Measurements from ENCODE around the gene TGFBR3L. TPM values are rescaled to one million over a fixed set of nuclear protein-coding genes. Genes with fewer than 3 reads are reported as not detected.

Gene TGFBR3L
- total and polyA plus RNA-seq, 2 of the 13 experiments (the other 11 are each of a cell fraction or from before 2014, with no cell fraction given) = 0.20 to 1.0 TPM

DNA sequence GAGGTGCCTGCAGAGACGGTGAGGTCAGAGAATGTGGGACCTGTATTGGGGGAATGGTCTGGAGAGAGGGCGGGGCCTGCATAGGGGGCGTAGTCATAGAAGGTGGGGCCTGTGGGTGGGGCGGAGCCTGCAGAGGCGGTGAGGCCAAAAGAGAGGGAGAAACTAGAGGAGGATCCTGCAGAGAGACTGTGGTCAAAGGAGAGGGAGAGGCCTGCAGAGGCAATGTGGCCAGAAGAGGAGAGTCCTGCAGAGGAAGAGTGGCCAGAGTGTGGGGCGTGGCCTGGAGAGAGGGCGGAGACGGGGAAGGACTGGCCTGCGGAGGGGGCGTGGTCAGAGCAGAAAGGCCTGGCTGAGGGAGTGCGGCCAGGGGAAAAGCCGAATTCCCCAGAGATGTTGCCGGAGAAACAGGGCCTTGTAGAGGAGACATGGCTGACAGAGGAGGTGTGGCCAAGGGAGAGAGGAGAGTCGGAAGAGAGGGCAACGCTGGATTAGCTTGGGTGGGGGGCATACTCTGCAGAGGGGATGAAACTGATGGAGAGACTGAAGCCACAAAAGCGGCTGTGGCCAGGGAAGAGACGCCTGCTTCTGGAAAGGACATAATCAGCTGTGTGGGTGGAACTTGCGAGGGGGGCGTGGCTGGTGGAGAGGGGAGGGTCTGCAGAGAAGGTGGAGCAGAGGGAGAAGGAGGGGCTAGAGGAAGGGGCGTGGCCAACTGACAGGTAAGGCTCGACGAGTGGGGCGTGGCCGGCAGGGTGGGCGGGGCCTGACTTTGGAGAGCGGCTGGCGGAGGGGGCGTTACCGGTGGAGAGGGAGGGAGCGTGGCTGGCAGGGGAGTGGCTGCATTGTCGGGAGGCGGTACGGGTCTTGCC is 43.0 kb upstream of the TGFBR3L start (continued):
- TF ChIP-seq RNF219 (CRISPR knock-in tag; IDR thresholded peaks at IDR 0.05) (no peak), ZNF619 (CRISPR knock-in tag; IDR thresholded peaks at IDR 0.05) (no peak), SOX13 (IDR thresholded peaks at IDR 0.05) (0 out of 2 replicates have a peak, but pooled peaks have one; percentile 17), SOX13 (CRISPR knock-in tag; conservative IDR thresholded peaks at IDR 0.05 in 1 of 2, IDR thresholded peaks at IDR 0.05 in 1 of 2) (no peak), ZNF563 (CRISPR knock-in tag; IDR thresholded peaks at IDR 0.05) (peak; percentile 38; the same call in 1 of the 2 replicates), SRSF1 (optimal IDR thresholded peaks at IDR 0.05; ENCODE audit: low read depth, low read length) (peak; percentile 36), NR2F6 (IDR thresholded peaks at IDR 0.05) (no peak), NR2F6 (CRISPR knock-in tag; IDR thresholded peaks at IDR 0.05) (no peak), ZNF850 (CRISPR knock-in tag; conservative IDR thresholded peaks at IDR 0.05) (0 out of 2 replicates have a peak, but pooled peaks have one; percentile 38), MXI1 (IDR thresholded peaks at IDR 0.05; ENCODE audit: borderline replicate concordance, low read depth, low read length) (peak; percentile 40; the same call in 1 of the 3 replicates), MLX (CRISPR knock-in tag; IDR thresholded peaks at IDR 0.05) (no peak), POGK (CRISPR knock-in tag; conservative IDR thresholded peaks at IDR 0.05) (peak; percentile 41; the same call in 1 of the 2 replicates), PLRG1 (conservative IDR thresholded peaks at IDR 0.05) (no peak), KLF12 (CRISPR knock-in tag; IDR thresholded peaks at IDR 0.05; ENCODE audit: borderline replicate concordance) (0 out of 2 replicates have a peak, but pooled peaks have one; percentile 21), PHF8 (CRISPR knock-in tag; IDR thresholded peaks at IDR 0.05) (peak; percentile 31; the same call in 1 of the 2 replicates), HOMEZ (CRISPR knock-in tag; IDR thresholded peaks at IDR 0.05; ENCODE audit: low read depth) (peak; percentile 47; the same call in 1 of the 2 replicates)
- TF ChIP-seq, protein P1, sequence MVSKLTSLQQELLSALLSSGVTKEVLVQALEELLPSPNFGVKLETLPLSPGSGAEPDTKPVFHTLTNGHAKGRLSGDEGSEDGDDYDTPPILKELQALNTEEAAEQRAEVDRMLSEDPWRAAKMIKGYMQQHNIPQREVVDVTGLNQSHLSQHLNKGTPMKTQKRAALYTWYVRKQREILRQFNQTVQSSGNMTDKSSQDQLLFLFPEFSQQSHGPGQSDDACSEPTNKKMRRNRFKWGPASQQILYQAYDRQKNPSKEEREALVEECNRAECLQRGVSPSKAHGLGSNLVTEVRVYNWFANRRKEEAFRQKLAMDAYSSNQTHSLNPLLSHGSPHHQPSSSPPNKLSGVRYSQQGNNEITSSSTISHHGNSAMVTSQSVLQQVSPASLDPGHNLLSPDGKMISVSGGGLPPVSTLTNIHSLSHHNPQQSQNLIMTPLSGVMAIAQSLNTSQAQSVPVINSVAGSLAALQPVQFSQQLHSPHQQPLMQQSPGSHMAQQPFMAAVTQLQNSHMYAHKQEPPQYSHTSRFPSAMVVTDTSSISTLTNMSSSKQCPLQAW (CRISPR knock-in tag; IDR thresholded peaks at IDR 0.05) = 0 out of 2 replicates have a peak, but pooled peaks have one; percentile 57
- TF ChIP-seq, protein P2, sequence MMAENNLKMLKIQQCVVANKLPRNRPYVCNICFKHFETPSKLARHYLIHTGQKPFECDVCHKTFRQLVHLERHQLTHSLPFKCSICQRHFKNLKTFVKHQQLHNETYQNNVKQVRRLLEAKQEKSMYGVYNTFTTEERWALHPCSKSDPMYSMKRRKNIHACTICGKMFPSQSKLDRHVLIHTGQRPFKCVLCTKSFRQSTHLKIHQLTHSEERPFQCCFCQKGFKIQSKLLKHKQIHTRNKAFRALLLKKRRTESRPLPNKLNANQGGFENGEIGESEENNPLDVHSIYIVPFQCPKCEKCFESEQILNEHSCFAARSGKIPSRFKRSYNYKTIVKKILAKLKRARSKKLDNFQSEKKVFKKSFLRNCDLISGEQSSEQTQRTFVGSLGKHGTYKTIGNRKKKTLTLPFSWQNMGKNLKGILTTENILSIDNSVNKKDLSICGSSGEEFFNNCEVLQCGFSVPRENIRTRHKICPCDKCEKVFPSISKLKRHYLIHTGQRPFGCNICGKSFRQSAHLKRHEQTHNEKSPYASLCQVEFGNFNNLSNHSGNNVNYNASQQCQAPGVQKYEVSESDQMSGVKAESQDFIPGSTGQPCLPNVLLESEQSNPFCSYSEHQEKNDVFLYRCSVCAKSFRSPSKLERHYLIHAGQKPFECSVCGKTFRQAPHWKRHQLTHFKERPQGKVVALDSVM (CRISPR knock-in tag; IDR thresholded peaks at IDR 0.05) = no peak

All from HepG2 (cell line).